Measurements from ENCODE around the gene GLP2R.

- no peak for TF ChIP-seq CTCF (conservative IDR thresholded peaks at IDR 0.05; ENCODE audit: low read depth in 2 of 2)
- no peak for TF ChIP-seq EZH2 (IDR thresholded peaks at IDR 0.05; ENCODE audit: low read depth, unreplicated experiment)
- no peak for TF ChIP-seq POLR2AphosphoS5 (IDR thresholded peaks at IDR 0.05; ENCODE audit: low read depth)
- TF ChIP-seq EZH2phosphoT487 (IDR thresholded peaks at IDR 0.05; ENCODE audit: unreplicated experiment): no peak
- TF ChIP-seq REST (IDR thresholded peaks at IDR 0.05; ENCODE audit: unreplicated experiment): no peak
- TF ChIP-seq NANOG (IDR thresholded peaks at IDR 0.05; ENCODE audit: borderline replicate concordance): no peak
- no peak for TF ChIP-seq ETS1 (IDR thresholded peaks at IDR 0.05)
Measured at GRCh38 chr17:9850151-9850550, 24.4 kb downstream of the GLP2R start.
